H9 (cell line): ENCODE measurements around the gene CWC27. TPM values are rescaled to one million over a fixed set of nuclear protein-coding genes. Genes with fewer than 3 reads are reported as not detected.

ENCODE experiments used
- DNase-seq: peaks from one replicate; pipeline ENCODE4 v3.0.0-alpha.2; 2017
- H2AFZ ChIP-seq: one replicate; pipeline ENCODE4 v1.6.1; 2013; ENCODE audit warnings: mild to moderate bottlenecking, low read length, control low read depth, moderate library complexity
- H2AK5ac ChIP-seq: 2 replicates; pipeline ENCODE4 v1.6.1; 2013; ENCODE audit warnings: low read length, control low read depth, mixed read lengths; ENCODE audit not compliant: insufficient read length
- H2BK120ac ChIP-seq: one replicate; pipeline ENCODE4 v1.6.1; 2013; ENCODE audit warnings: low read depth, mild to moderate bottlenecking, low read length, control low read depth, inconsistent platforms; ENCODE audit not compliant: poor library complexity, severe bottlenecking
- H2BK12ac ChIP-seq: 2 replicates; pipeline ENCODE4 v1.6.1; 2013; ENCODE audit warnings: low read length, control low read depth, mixed read lengths, low read depth; ENCODE audit not compliant: insufficient read length
- H2BK15ac ChIP-seq: 2 replicates; pipeline ENCODE4 v1.6.1; 2013; ENCODE audit warnings: low read depth, low read length, control low read depth
- H2BK20ac ChIP-seq: one replicate; pipeline ENCODE4 v1.6.1; 2013; ENCODE audit warnings: low read depth, mild to moderate bottlenecking, low read length, control low read depth, inconsistent platforms; ENCODE audit not compliant: poor library complexity, severe bottlenecking
- H2BK5ac ChIP-seq: 2 replicates; pipeline ENCODE4 v1.6.1; 2013; ENCODE audit warnings: low read length, control low read depth, mixed read lengths; ENCODE audit not compliant: insufficient read length
- H3K14ac ChIP-seq: 2 replicates; pipeline ENCODE4 v1.6.1; 2013; ENCODE audit warnings: low read length, control low read depth; ENCODE audit not compliant: insufficient read depth
- H3K18ac ChIP-seq: 2 replicates; pipeline ENCODE4 v1.6.1; 2013; ENCODE audit warnings: low read depth, mild to moderate bottlenecking, mixed read lengths, low read length, control low read depth; ENCODE audit not compliant: insufficient read length
- H3K23ac ChIP-seq: 2 replicates; pipeline ENCODE4 v1.6.1; 2013; ENCODE audit warnings: low read length, control low read depth, mixed read lengths, low read depth; ENCODE audit not compliant: insufficient read length
- H3K23me2 ChIP-seq: 2 replicates; pipeline ENCODE4 v1.6.1; 2013; ENCODE audit warnings: low read depth, mild to moderate bottlenecking, mixed read lengths, low read length, control low read depth; ENCODE audit not compliant: insufficient read length, poor library complexity, severe bottlenecking
- H3K27ac ChIP-seq: 2 replicates; pipeline ENCODE4 v1.5.1; 2013; ENCODE audit warnings: low read length, control low read depth, mixed read lengths, low read depth; ENCODE audit not compliant: insufficient read length
- H3K27me3 ChIP-seq: 2 replicates; pipeline ENCODE4 v1.6.1; 2013; ENCODE audit warnings: low read length, control low read depth, inconsistent platforms; ENCODE audit not compliant: insufficient read depth
- H3K4ac ChIP-seq: 2 replicates; pipeline ENCODE4 v1.6.1; 2013; ENCODE audit warnings: low read depth, mild to moderate bottlenecking, control low read depth, inconsistent platforms, low read length, moderate library complexity
- H3K4me1 ChIP-seq: 2 replicates; pipeline ENCODE4 v1.6.1; 2013; ENCODE audit warnings: low read length, control low read depth, inconsistent platforms; ENCODE audit not compliant: insufficient read depth
- H3K4me2 ChIP-seq: 2 replicates; pipeline ENCODE4 v1.6.1; 2013; ENCODE audit warnings: low read length, control low read depth, mixed read lengths; ENCODE audit not compliant: insufficient read length, insufficient read depth
- H3K56ac ChIP-seq: 2 replicates; pipeline ENCODE4 v1.6.1; 2013; ENCODE audit warnings: low read depth, mild to moderate bottlenecking, mixed read lengths, low read length, control low read depth; ENCODE audit not compliant: insufficient read length
- H3K79me1 ChIP-seq: 2 replicates; pipeline ENCODE4 v1.6.1; 2013; ENCODE audit warnings: low read depth, mild to moderate bottlenecking, moderate library complexity, low read length, control low read depth, inconsistent platforms; ENCODE audit not compliant: insufficient read depth, poor library complexity, severe bottlenecking
- H3K79me2 ChIP-seq: 2 replicates; pipeline ENCODE4 v1.6.1; 2013; ENCODE audit warnings: low read length, control low read depth, inconsistent platforms; ENCODE audit not compliant: insufficient read depth
- H3K9ac ChIP-seq: 2 replicates; pipeline ENCODE4 v1.6.1; 2013; ENCODE audit warnings: low read length, control low read depth, mixed read lengths; ENCODE audit not compliant: insufficient read length; ENCODE audit errors: extremely low read depth
- H3K9me3 ChIP-seq: one replicate; pipeline ENCODE4 v1.6.1; 2013; ENCODE audit warnings: low read depth, low read length, inconsistent platforms; ENCODE audit not compliant: control insufficient read depth
- H3T11ph ChIP-seq: one replicate; pipeline ENCODE4 v1.6.1; 2013; ENCODE audit warnings: mild to moderate bottlenecking, low read length, control low read depth, inconsistent platforms
- H4K20me1 ChIP-seq: one replicate; pipeline ENCODE4 v1.6.1; 2013; ENCODE audit not compliant: control insufficient read depth, insufficient read length, insufficient read depth
- H4K5ac ChIP-seq: 2 replicates; pipeline ENCODE4 v1.6.1; 2013; ENCODE audit warnings: low read depth, mild to moderate bottlenecking, mixed read lengths, low read length, control low read depth; ENCODE audit not compliant: insufficient read length
- H4K8ac ChIP-seq: replicated peaks from 2 replicates; pipeline ENCODE4 v1.6.1; 2013; ENCODE audit warnings: low read length, control low read depth, mixed read lengths, low read depth; ENCODE audit not compliant: insufficient read length
- H4K91ac ChIP-seq: 2 replicates; pipeline ENCODE4 v1.6.1; 2013; ENCODE audit warnings: low read depth, mild to moderate bottlenecking, moderate library complexity, mixed read lengths, low read length, control low read depth; ENCODE audit not compliant: insufficient read length
- H3K27ac Mint-ChIP-seq, 3 experiments: 2 replicates in 2 of 3; 3 replicates in 1 of 3; pipeline ENCODE4 v1.8.0; 2020 to 2021; ENCODE audit warnings: mixed read lengths in 3 of 3, mild to moderate bottlenecking in 1 of 3, moderate library complexity in 1 of 3
- H3K27me3 Mint-ChIP-seq: 2 replicates; pipeline ENCODE4 v1.8.0; 2021; ENCODE audit warnings: low read depth, mild to moderate bottlenecking, moderate library complexity, mixed read lengths
- H3K36me3 Mint-ChIP-seq, 3 experiments: 2 replicates in 2 of 3; 3 replicates in 1 of 3; pipeline ENCODE4 v1.8.0; 2020 to 2021; ENCODE audit warnings: low read depth in 3 of 3, mixed read lengths in 3 of 3; ENCODE audit not compliant: insufficient read depth in 1 of 3
- H3K4me1 Mint-ChIP-seq, 2 experiments: 2 replicates each; pipeline ENCODE4 v1.8.0; 2020; ENCODE audit warnings: mixed read lengths in 2 of 2
- H3K4me3 Mint-ChIP-seq, 2 experiments: 2 replicates in 1 of 2; 3 replicates in 1 of 2; pipeline ENCODE4 v1.8.0; 2020 to 2021; ENCODE audit warnings: mild to moderate bottlenecking in 2 of 2, mixed read lengths in 2 of 2, moderate library complexity in 1 of 2
- H3K9me3 Mint-ChIP-seq, 2 experiments: 2 replicates in 1 of 2; 3 replicates in 1 of 2; pipeline ENCODE4 v1.8.0; 2020; ENCODE audit warnings: mild to moderate bottlenecking in 2 of 2, mixed read lengths in 2 of 2, moderate library complexity in 1 of 2
- CTCF ChIP-seq: fragments of 200-600 bp; sonication (generic); conservative IDR thresholded peaks from 3 replicates; pipeline ENCODE4 v1.8.0; 2021; ENCODE audit warnings: antibody characterized with exemption, mild to moderate bottlenecking
- WGBS: extraction: QIAGEN DNeasy Blood & Tissue Kit; methylation state at CpG from one replicate; pipeline ENCODE4 v1.1.7; 2013; ENCODE audit warnings: missing lambda C conversion rate, low lambda C conversion rate, mixed read lengths; ENCODE audit not compliant: insufficient read length; ENCODE audit errors: extremely low coverage; 5-methylcytosine and 5-hydroxymethylcytosine counted together
- total RNA-seq: library from RNA; stranded (reverse); gene quantifications from 2 replicates; pipeline ENCODE4 v1.2.1, GENCODE V29; 2021

CWC27 gene
- total RNA-seq, 1 experiment from 2014 or later = 41.9 TPM

DNA sequence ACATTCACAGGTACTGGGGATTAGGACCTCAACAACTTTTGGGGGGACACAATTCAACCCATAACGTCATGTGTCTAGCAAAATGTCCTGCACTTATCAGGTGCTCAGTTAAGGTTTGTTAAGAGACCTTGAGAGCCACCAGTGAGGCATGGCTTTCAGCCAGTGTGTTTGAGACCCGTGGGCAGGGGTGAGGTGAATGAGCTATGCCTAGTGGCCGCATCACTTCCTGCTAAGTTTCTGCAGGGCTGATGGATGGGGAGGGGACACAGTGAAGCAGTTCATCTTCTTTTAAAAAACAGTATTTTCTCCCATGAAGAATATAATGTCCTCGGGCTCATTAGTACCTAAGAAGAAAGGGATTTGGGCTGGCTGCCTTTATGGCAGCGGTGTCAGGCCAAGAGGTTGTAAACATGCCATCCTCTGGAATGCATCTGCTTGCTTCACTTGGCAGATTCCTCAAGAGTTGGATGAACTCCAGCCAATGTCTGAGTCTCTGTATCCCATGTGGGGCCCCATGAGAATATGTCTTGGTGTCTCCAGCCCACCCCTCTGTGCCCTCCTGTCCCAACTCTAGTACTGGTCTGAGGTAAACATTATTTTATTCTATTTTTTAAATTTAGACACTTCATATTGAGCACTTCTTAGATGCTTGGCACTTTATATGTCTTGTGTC lies 282.2 kb downstream of the CWC27 start:
- no peak overlapping the region for H3K27ac ChIP-seq
- no peak overlapping the region for H3K9ac ChIP-seq
- H3T11ph ChIP-seq = no peak overlapping the region
- 0 out of 5 replicates have a peak, but pooled peaks cover 0 to 1% of the 10 kb centered on the region in 2 experiments for H3K9me3 Mint-ChIP-seq
- no peak for DNase-seq
- no peaks in the 10 kb centered on the region for H3K79me2 ChIP-seq
- no peak overlapping the region for H3K4me3 Mint-ChIP-seq
- TF ChIP-seq CTCF = no peak
- no peak overlapping the region for H4K5ac ChIP-seq
- no peak overlapping the region for H2BK20ac ChIP-seq
- no peak overlapping the region for H2AK5ac ChIP-seq
- no peaks in the 10 kb centered on the region for H3K36me3 Mint-ChIP-seq
- H2BK12ac ChIP-seq = no peak overlapping the region
- H3K23me2 ChIP-seq = no peaks in the 10 kb centered on the region
- H2AFZ ChIP-seq = no peak overlapping the region
- H3K9me3 ChIP-seq = no peaks in the 10 kb centered on the region
- H3K23ac ChIP-seq = no peak overlapping the region
- H3K27ac Mint-ChIP-seq = no peak overlapping the region
- no peaks in the 10 kb centered on the region for H3K79me1 ChIP-seq
- H3K27me3 Mint-ChIP-seq = no peaks in the 10 kb centered on the region
- no peaks in the 10 kb centered on the region for H3K4me1 Mint-ChIP-seq
- no peaks in the 10 kb centered on the region for H3K27me3 ChIP-seq
- no peak overlapping the region for H3K4me2 ChIP-seq
- no peak overlapping the region for H3K14ac ChIP-seq
- no CpG with 5 or more reads among the region's 5 CpGs for WGBS
- no peaks in the 10 kb centered on the region for H3K4me1 ChIP-seq
- H3K56ac ChIP-seq = no peak overlapping the region
- H2BK5ac ChIP-seq = no peak overlapping the region
- no peak overlapping the region for H2BK15ac ChIP-seq
- no peak overlapping the region for H3K4ac ChIP-seq
- H2BK120ac ChIP-seq = no peak overlapping the region
- no peak overlapping the region for H4K8ac ChIP-seq
- H4K20me1 ChIP-seq = no peaks in the 10 kb centered on the region
- no peak overlapping the region for H4K91ac ChIP-seq
- H3K18ac ChIP-seq = no peak overlapping the region
